Transverse colon (tissue), 4 donors: Measurements from ENCODE around the gene ATG9A.

Source experiments
- CTCF ChIP-seq, 5 experiments: fragments of 200-600 bp in 3 of 5; fragments of 450-650 bp in 2 of 5; sonication (generic) in 3 of 5; IDR thresholded peaks; 1 replicate in 2 of 5; 2 replicates in 3 of 5; pipeline ENCODE4 v1.5.1; 2016 to 2017; ENCODE audit warnings: antibody characterized with exemption in 5 of 5, inconsistent platforms in 3 of 5, mild to moderate bottlenecking in 2 of 5, moderate library complexity in 1 of 5
- EP300 ChIP-seq: sonication (generic); formaldehyde crosslinking; IDR thresholded peaks from one replicate; pipeline ENCODE4 v1.6.1; 2017; ENCODE audit warnings: antibody characterized with exemption, low read depth
- POLR2A ChIP-seq: fragments of 450-650 bp; IDR thresholded peaks from one replicate; pipeline ENCODE4 v1.6.1; 2016; ENCODE audit warnings: antibody characterized with exemption, mild to moderate bottlenecking, moderate library complexity
- POLR2AphosphoS5 ChIP-seq, 3 donors: sonication (generic); formaldehyde crosslinking; IDR thresholded peaks; one replicate each; pipeline ENCODE4 v1.6.1; 2016; ENCODE audit warnings: antibody characterized with exemption in 3 of 3

- TF ChIP-seq CTCF (IDR thresholded peaks at IDR 0.05) (no peak), EP300 (no peak), POLR2A (no peak), POLR2AphosphoS5 (IDR thresholded peaks at IDR 0.05) (no peak)
Observed at GRCh38 chr2:219219784-219220532, 9.5 kb downstream of the ATG9A start.
